Adipocyte (in vitro differentiated cells): ENCODE measurements around the gene POLR2H.
"Not testable (repeated sequence)": the region's sequence is repeated elsewhere in the genome, so short reads cannot be mapped to it uniquely, and the experiment has no call there.

Experiments used
- DNase-seq: peaks from one replicate; pipeline ENCODE4 v3.0.0-alpha.2; 2015; ENCODE audit warnings: low read depth
- H3K27me3 ChIP-seq: replicated peaks from 2 replicates; pipeline ENCODE4 v1.7.0; 2013; ENCODE audit warnings: mild to moderate bottlenecking, low read length, moderate library complexity; ENCODE audit not compliant: control insufficient read depth, insufficient read depth
- H3K36me3 ChIP-seq: 2 replicates; pipeline ENCODE4 v1.7.0; 2013; ENCODE audit warnings: low read length, mild to moderate bottlenecking, moderate library complexity; ENCODE audit not compliant: control insufficient read depth, insufficient read depth, severe bottlenecking
- H3K4me1 ChIP-seq: 2 replicates; pipeline ENCODE4 v1.7.0; 2013; ENCODE audit warnings: mild to moderate bottlenecking, low read length, moderate library complexity; ENCODE audit not compliant: control insufficient read depth, insufficient read depth
- H3K4me3 ChIP-seq: 2 replicates; pipeline ENCODE4 v1.7.0; 2013; ENCODE audit warnings: mild to moderate bottlenecking, low read length, moderate library complexity
- H3K9ac ChIP-seq: 2 replicates; pipeline ENCODE4 v1.7.0; 2013; ENCODE audit warnings: mild to moderate bottlenecking, low read length, moderate library complexity
- H3K9me3 ChIP-seq: 2 replicates; pipeline ENCODE4 v1.7.0; 2013; ENCODE audit warnings: mild to moderate bottlenecking, low read length, moderate library complexity; ENCODE audit not compliant: control insufficient read depth

The POLR2H gene

DNA sequence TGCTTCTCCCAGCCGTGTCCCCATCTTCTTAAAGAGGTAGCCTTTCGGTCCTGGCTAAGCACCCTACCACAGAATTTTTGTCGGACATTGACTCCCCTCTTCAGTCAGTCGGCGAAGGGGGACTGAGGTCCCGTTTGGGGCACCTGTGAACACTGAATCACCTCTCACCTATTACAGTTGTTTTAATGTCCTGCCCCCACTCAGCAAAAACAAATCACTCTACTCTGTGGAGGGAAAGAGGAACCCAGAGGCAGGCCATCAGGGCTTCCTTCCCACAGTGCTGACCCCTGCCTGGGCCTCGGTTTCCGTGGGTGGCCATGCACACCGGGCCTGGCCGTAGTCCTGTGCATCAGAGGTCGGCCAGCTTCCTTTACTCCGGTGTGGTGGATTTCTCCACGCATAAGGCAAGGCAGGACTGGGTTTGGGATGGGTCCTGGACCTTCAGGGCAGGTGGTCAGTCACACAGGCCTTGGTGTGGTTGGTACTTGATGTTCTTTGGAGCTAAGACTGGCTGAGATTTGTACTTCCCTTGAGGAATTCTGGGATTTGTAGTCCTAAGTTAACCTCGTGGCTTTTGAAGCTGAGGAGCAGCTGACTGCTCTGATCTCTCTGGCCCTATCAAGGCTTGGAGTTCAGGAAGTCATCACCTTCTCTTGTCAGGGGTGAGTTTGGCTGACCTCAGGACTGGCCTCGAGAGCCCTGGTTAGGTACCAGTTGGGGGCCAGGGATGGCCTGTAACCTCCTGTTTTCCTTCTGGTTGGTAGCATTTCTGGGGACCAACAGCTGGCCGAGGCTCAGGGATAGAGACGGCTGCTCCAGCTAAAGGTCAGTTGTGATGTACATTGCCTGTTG, 24.7 kb upstream of the POLR2H start:
- DNase-seq = peak; percentile 68
- peak overlapping the region; percentile 83 for H3K4me3 ChIP-seq
- H3K9ac ChIP-seq = peak overlapping the region; percentile 85
- no peaks in the 10 kb centered on the region for H3K27me3 ChIP-seq
- H3K4me1 ChIP-seq = peaks cover 37% of the 10 kb centered on the region
- H3K36me3 ChIP-seq = peaks cover 39% of the 10 kb centered on the region
- no peaks in the 10 kb centered on the region for H3K9me3 ChIP-seq

DNA sequence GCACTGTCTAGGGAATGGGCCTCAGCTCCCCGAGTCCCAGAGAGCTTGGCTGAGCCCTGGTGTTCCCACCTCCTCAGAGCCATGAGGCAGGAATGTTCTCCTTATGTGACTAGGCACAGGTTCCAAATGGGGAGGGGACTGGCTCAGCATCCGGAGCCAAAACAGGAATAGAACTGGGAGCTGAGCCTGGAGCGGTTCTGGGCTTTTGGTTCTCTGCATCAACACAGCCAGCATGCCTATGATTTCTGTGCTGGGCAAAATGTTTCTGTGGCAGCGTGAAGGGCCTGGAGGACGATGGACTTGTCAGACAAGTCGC, 24.2 kb upstream of the POLR2H start, which contains the start of gene FAM131A:
Gene FAM131A, plus strand, starts transcription at position 202 of the 316 bp plus-strand sequence. Its CDS starts 31 bp downstream, at position 233.
- no peaks in the 10 kb centered on the region for H3K9me3 ChIP-seq
- H3K4me1 ChIP-seq = peaks cover 35% of the 10 kb centered on the region
- no peak for DNase-seq
- H3K9ac ChIP-seq = peak within 1 kb of the TSS; percentile 85
- H3K4me3 ChIP-seq = peak within 1 kb of the TSS; percentile 83
- H3K36me3 ChIP-seq = peaks cover 36% of the 10 kb centered on the region
- H3K27me3 ChIP-seq = no peaks in the 10 kb centered on the region

- H3K4me3 ChIP-seq = peak overlapping the region; percentile 56
These were observed 23.5 kb upstream of the POLR2H start for GRCh38 chr3:184337981-184338380.

DNA sequence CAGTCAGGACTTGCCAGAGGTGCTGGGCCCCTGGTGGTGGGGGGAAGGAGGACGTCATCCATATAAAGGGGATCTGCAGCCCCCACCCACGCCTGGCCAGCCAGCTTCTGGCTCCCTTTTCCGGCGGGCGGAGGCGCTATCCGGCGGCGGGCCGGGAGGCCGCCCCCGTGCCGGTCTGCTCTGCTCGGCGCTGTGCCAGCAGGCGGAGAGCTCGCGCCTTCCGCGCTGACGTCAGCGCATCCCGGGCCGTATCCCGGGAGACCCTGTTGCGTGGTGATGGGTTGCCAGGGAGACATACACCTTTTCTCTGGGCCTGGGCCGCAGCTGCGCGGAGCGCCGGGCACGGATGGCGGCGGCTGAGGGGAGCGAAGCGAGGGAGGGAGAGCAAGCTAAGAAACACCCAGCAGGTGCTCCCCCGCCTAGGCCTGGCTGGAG, 23.0 kb upstream of the POLR2H start:
- DNase-seq = peak; percentile 62
- H3K36me3 ChIP-seq = peaks cover 35% of the 10 kb centered on the region
- peak overlapping the region; percentile 85 for H3K9ac ChIP-seq
- peaks cover 35% of the 10 kb centered on the region for H3K4me1 ChIP-seq
- no peaks in the 10 kb centered on the region for H3K27me3 ChIP-seq
- H3K4me3 ChIP-seq = peak overlapping the region; percentile 56
- no peaks in the 10 kb centered on the region for H3K9me3 ChIP-seq

More at GRCh38 chr3:184337981-184338380, 23.5 kb upstream of the POLR2H start:
- Histone ChIP-seq H3K36me3 (peaks cover 35% of the 10 kb centered on the region), H3K9me3 (no peaks in the 10 kb centered on the region), H3K27me3 (no peaks in the 10 kb centered on the region), H3K4me1 (peaks cover 35% of the 10 kb centered on the region), H3K9ac (peak overlapping the region; percentile 85)
- DNase-seq = no peak

- Histone ChIP-seq H3K4me1 (peaks cover 34% of the 10 kb centered on the region), H3K4me3 (peak overlapping the region; percentile 56), H3K9ac (peak overlapping the region; percentile 85), H3K9me3 (no peaks in the 10 kb centered on the region), H3K27me3 (no peaks in the 10 kb centered on the region), H3K36me3 (peaks cover 33% of the 10 kb centered on the region)
- DNase-seq = no peak
These were observed 22.5 kb upstream of the POLR2H start for GRCh38 chr3:184339001-184339400.

DNA sequence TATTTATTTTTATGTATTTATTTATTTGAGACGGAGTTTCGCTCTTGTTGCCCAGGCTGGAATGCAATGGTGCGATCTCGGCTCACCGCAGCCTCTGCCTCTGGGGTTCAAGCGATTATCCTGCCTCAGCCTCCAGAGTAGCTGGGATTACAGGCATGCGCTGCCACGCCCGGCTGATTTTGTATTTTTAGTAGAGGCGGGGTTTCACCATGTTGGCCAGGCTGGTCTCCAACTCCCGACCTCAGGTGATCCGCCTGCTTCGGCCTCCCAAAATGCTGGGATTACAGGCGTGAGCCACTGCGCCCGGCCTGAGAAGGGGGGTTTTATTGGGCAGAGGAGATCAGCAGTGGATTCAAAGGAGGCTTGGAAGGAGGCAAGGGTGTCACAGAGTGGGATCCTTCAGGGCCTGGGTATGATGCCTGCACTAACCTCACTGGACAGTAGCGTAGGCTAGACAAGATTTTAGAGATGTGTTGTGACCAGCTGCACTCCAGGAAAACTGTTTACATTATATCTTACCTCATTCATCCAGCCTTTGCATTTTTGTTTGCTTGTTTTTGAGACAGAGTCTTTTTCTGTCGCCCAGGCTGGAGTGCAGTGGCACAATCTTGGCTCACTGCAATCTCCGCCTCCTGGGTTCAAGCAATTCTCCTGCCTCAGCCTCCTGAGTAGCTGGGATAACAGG, 21.9 kb upstream of the POLR2H start:
- Histone ChIP-seq H3K4me1 (peaks cover 28% of the 10 kb centered on the region), H3K36me3 (peaks cover 27% of the 10 kb centered on the region)
- H3K9ac ChIP-seq, H3K9me3 ChIP-seq, DNase-seq, H3K4me3 ChIP-seq, H3K27me3 ChIP-seq: not testable (repeated sequence)

- H3K4me3 ChIP-seq = no peak overlapping the region
These were observed 19.6 kb upstream of the POLR2H start for GRCh38 chr3:184341925-184342324.

DNA sequence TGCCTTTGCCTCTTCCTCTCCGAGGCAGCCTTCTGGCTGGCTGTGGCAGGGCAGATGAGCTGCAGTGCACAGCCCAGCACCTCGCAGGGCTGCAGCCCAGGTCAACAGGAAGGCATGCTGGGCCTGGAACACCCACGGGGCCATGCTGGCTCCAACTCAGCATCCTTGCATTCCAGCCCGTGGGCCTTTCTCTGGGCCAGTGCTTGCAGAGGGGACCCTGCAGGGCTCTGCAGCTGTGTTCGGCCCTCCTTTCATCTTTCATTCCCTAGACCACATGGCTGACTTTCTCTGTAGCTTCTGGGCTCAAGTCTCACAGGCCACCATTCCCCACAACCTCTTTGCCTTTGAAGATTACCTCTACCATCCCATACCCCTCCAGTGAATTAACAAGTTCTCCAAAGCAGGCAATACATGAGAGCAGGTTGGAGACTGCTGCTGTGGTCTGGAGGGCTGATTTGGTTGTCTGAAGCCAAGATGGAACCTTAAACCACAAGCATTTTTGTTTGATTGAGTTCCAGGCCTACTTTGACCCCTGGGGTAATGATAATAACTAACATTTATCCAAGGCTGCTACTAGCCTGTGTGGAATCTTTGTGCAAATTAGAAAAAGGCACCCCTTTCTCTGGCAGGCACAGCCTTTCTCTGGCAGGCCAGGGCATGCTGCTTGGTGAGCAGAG, 18.2 kb upstream of the POLR2H start:
- Histone ChIP-seq H3K9ac (no peak overlapping the region), H3K27me3 (no peaks in the 10 kb centered on the region), H3K4me1 (peaks cover 25% of the 10 kb centered on the region), H3K36me3 (peaks cover 17% of the 10 kb centered on the region), H3K9me3 (no peaks in the 10 kb centered on the region), H3K4me3 (no peak overlapping the region)
- DNase-seq = no peak

More at GRCh38 chr3:184341925-184342324, 19.6 kb upstream of the POLR2H start:
- no peak for DNase-seq
- no peaks in the 10 kb centered on the region for H3K9me3 ChIP-seq
- no peak overlapping the region for H3K9ac ChIP-seq
- peaks cover 28% of the 10 kb centered on the region for H3K4me1 ChIP-seq
- no peaks in the 10 kb centered on the region for H3K27me3 ChIP-seq
- peaks cover 17% of the 10 kb centered on the region for H3K36me3 ChIP-seq

GRCh38 chr3:184344579-184345316, 16.8 kb upstream of the POLR2H start:
- Histone ChIP-seq H3K9me3 (no peaks in the 10 kb centered on the region), H3K4me3 (no peak overlapping the region), H3K36me3 (peaks cover 17% of the 10 kb centered on the region), H3K4me1 (peaks cover 24% of the 10 kb centered on the region), H3K27me3 (no peaks in the 10 kb centered on the region), H3K9ac (no peak overlapping the region)
- DNase-seq = no peak

DNA sequence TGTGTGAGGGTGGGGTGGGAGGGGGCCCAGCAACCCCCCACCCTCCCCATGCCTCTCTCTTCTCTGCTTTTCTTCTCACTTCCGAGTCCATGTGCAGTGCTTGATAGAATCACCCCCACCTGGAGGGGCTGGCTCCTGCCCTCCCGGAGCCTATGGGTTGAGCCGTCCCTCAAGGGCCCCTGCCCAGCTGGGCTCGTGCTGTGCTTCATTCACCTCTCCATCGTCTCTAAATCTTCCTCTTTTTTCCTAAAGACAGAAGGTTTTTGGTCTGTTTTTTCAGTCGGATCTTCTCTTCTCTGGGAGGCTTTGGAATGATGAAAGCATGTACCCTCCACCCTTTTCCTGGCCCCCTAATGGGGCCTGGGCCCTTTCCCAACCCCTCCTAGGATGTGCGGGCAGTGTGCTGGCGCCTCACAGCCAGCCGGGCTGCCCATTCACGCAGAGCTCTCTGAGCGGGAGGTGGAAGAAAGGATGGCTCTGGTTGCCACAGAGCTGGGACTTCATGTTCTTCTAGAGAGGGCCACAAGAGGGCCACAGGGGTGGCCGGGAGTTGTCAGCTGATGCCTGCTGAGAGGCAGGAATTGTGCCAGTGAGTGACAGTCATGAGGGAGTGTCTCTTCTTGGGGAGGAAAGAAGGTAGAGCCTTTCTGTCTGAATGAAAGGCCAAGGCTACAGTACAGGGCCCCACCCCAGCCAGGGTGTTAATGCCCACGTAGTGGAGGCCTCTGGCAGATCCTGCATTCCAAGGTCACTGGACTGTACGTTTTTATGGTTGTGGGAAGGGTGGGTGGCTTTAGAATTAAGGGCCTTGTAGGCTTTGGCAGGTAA, 16.0 kb upstream of the POLR2H start:
- Histone ChIP-seq H3K9ac (peak overlapping the region; percentile 27), H3K4me3 (no peak overlapping the region), H3K4me1 (peaks cover 24% of the 10 kb centered on the region), H3K27me3 (no peaks in the 10 kb centered on the region), H3K36me3 (peaks cover 17% of the 10 kb centered on the region), H3K9me3 (no peaks in the 10 kb centered on the region)
- DNase-seq = peak; percentile 69
